Endothelial cell of umbilical vein (primary cell): Measurements from ENCODE around the gene PLXNA4. TPM values are rescaled to one million over a fixed set of nuclear protein-coding genes. Genes with fewer than 3 reads are reported as not detected.

Experiments
- BruUV-seq: library from RNA; stranded (reverse); fragments of 400-500 nt; replicated peaks from 2 replicates; lab custom pipeline; 2021; lab: Mats Ljungman, UMichigan
- CTCF ChIA-PET: fragments of 300-600, 350-600 bp; sonication (Branson Sonifier 250); formaldehyde crosslinking; loops from one replicate; lab custom pipeline; 2021; ENCODE audit warnings: antibody characterized with exemption, inconsistent platforms; lab: Charles Lee
- POLR2A ChIA-PET: fragments of 300-600, 350-600 bp; sonication (Branson Sonifier 250); formaldehyde crosslinking; loops from one replicate; lab custom pipeline; 2021; ENCODE audit warnings: antibody characterized with exemption, inconsistent platforms; lab: Charles Lee
- DNase-seq: peaks from one replicate; pipeline ENCODE4 v3.0.0-alpha.2; 2011; ENCODE audit warnings: low read depth, low spot score
- FAIRE-seq: peaks from 2 replicates; lab custom pipeline; 2011; peaks lifted over from hg19 to GRCh38; lab: Jason Lieb, UNC
- H2AFZ ChIP-seq: 2 replicates; pipeline ENCODE4 v1.6.0; 2012; ENCODE audit warnings: low read depth, low read length, control low read depth, inconsistent platforms
- H3K27ac ChIP-seq: 2 replicates; pipeline ENCODE4 v1.5.1; 2011; ENCODE audit warnings: low read depth, mild to moderate bottlenecking, control low read depth, low read length, moderate library complexity; ENCODE audit not compliant: insufficient read depth
- H3K27me3 ChIP-seq, 2 experiments: 2 replicates each; pipeline versions ENCODE4 v1.6.0 to v1.6.1; 2011; ENCODE audit warnings: low read length in 2 of 2, mixed read lengths in 1 of 2; ENCODE audit not compliant: control insufficient read depth in 2 of 2, insufficient read depth in 2 of 2
- H3K36me3 ChIP-seq, 2 experiments: 2 replicates in 1 of 2; 3 replicates in 1 of 2; pipeline ENCODE4 v1.5.1; 2011; ENCODE audit warnings: low read length in 2 of 2, mild to moderate bottlenecking in 1 of 2, moderate library complexity in 1 of 2; ENCODE audit not compliant: control insufficient read depth in 2 of 2, insufficient read depth in 2 of 2; ENCODE audit errors: extremely low read depth in 1 of 2
- H3K4me1 ChIP-seq: 3 replicates; pipeline ENCODE4 v1.5.1; 2011; ENCODE audit warnings: mild to moderate bottlenecking, low read length; ENCODE audit not compliant: control insufficient read depth, insufficient read depth; ENCODE audit errors: extremely low read depth
- H3K4me2 ChIP-seq: 2 replicates; pipeline ENCODE4 v1.6.1; 2011; ENCODE audit warnings: low read length, control low read depth, mixed read lengths; ENCODE audit not compliant: insufficient read depth
- H3K4me3 ChIP-seq, 3 experiments: fragments of 200-600 bp in 1 of 3; sonication (generic), shearing (Covaris generic) in 1 of 3; replicated peaks in 1 of 3; 2 replicates each; pipeline ENCODE4 v1.5.1; 2011 to 2016; ENCODE audit warnings: control low read depth in 3 of 3, low read length in 3 of 3, mild to moderate bottlenecking in 2 of 3, inconsistent platforms in 1 of 3, low read depth in 1 of 3, moderate library complexity in 1 of 3; ENCODE audit not compliant: insufficient read depth in 1 of 3
- H3K79me2 ChIP-seq: 2 replicates; pipeline ENCODE4 v1.6.0; 2012; ENCODE audit warnings: low read length, inconsistent platforms; ENCODE audit not compliant: control insufficient read depth, insufficient read depth
- H3K9ac ChIP-seq: replicated peaks from 2 replicates; pipeline ENCODE3; 2011; ENCODE audit warnings: low read length, control low read depth; ENCODE audit not compliant: insufficient read depth; ENCODE audit errors: extremely low read depth
- H3K9me1 ChIP-seq: replicated peaks from 3 replicates; pipeline ENCODE4 v1.6.0; 2011; ENCODE audit warnings: mild to moderate bottlenecking, low read length; ENCODE audit not compliant: control insufficient read depth, insufficient read depth; ENCODE audit errors: extremely low read depth
- H3K9me3 ChIP-seq: replicated peaks from 2 replicates; pipeline ENCODE4 v1.5.1; 2012; ENCODE audit warnings: low read length, inconsistent platforms; ENCODE audit not compliant: control insufficient read depth, insufficient read depth
- H4K20me1 ChIP-seq: replicated peaks from 2 replicates; pipeline ENCODE3; 2011; ENCODE audit warnings: mild to moderate bottlenecking, low read length; ENCODE audit not compliant: control insufficient read depth, insufficient read depth; ENCODE audit errors: extremely low read depth
- CTCF ChIP-seq, 2 donors: IDR thresholded peaks; 1 replicate in 1 of 2; 2 replicates in 1 of 2; pipeline ENCODE4 v1.5.1; 2011; ENCODE audit warnings: low read length in 2 of 2, mild to moderate bottlenecking in 2 of 2, moderate library complexity in 2 of 2, control low read depth in 1 of 2, inconsistent platforms in 1 of 2, low read depth in 1 of 2; ENCODE audit not compliant: insufficient read depth in 1 of 2; ENCODE audit errors: extremely low read depth in 1 of 2
- EZH2 ChIP-seq: IDR thresholded peaks from 2 replicates; pipeline ENCODE4 v1.6.1; 2012; ENCODE audit warnings: borderline replicate concordance, low read depth, mild to moderate bottlenecking, moderate library complexity, low read length, inconsistent platforms; ENCODE audit not compliant: severe bottlenecking
- FOS ChIP-seq: IDR thresholded peaks from 2 replicates; pipeline ENCODE4 v1.6.1; 2011; ENCODE audit warnings: mild to moderate bottlenecking, low read length, moderate library complexity, borderline replicate concordance; ENCODE audit not compliant: insufficient read depth
- GATA2 ChIP-seq: IDR thresholded peaks from 2 replicates; pipeline ENCODE4 v1.7.0; 2011; ENCODE audit warnings: low read depth, mild to moderate bottlenecking, moderate library complexity, mixed read lengths, low read length; ENCODE audit not compliant: insufficient read length, insufficient read depth
- JUN ChIP-seq: IDR thresholded peaks from 2 replicates; pipeline ENCODE4 v1.6.1; 2011; ENCODE audit warnings: borderline replicate concordance, low read depth; ENCODE audit not compliant: insufficient read length, insufficient read depth
- MAX ChIP-seq: IDR thresholded peaks from 2 replicates; pipeline ENCODE4 v1.6.1; 2011; ENCODE audit not compliant: insufficient read depth, insufficient read length
- MYC ChIP-seq: IDR thresholded peaks from one replicate; pipeline ENCODE4 v1.6.1; 2011; ENCODE audit warnings: mild to moderate bottlenecking, low read depth, low read length
- POLR2A ChIP-seq: IDR thresholded peaks from 2 replicates; pipeline ENCODE4 v1.6.1; 2012; ENCODE audit warnings: low read depth, mild to moderate bottlenecking, control low read depth, low read length
- POLR2AphosphoS5 ChIP-seq: IDR thresholded peaks from 2 replicates; pipeline ENCODE4 v1.6.1; 2012; ENCODE audit warnings: low read depth, mild to moderate bottlenecking, control low read depth, low read length, moderate library complexity; ENCODE audit not compliant: insufficient read depth
- dilution Hi-C: fragments of 300-500 bp; cut with MboI; formaldehyde crosslinking; loops from one replicate; pipeline ENCODE4 v1.15.0; 2019; ENCODE audit warnings: low sequenced_read_pairs; ENCODE audit not compliant: extremely low pct_ligation_motif_present
- intact Hi-C: fragments of 100-400 bp; cut with micrococcal nuclease; formaldehyde crosslinking; loops from one replicate; pipeline ENCODE4 v1.10.0; 2022
- polyA plus RNA-seq, 4 experiments: library from polyadenylated mRNA; depleted of rRNA in 3 of 4; stranded (reverse) in 3 of 4; unstranded in 1 of 4; fragments of >200 nt; gene quantifications; 2 replicates each; pipeline versions ENCODE4 v1.2.1 to v1.2.3, GENCODE V29; 2011 to 2012; ENCODE audit warnings: missing spikeins in 1 of 4
- total RNA-seq: library from RNA; stranded (reverse); gene quantifications from 2 replicates; pipeline ENCODE4 v1.2.3, GENCODE V29; 2021

PLXNA4 gene
- total and polyA plus RNA-seq, 2 donors (not counting 3 experiments of a cell fraction or from before 2014, with no cell fraction given), result 12.1 to 20.4 TPM

GRCh38 chr7:132526111-132526740 lies 50.0 kb downstream of the PLXNA4 start:
- DNase-seq (no peak), FAIRE-seq (no peak)
- Histone ChIP-seq H3K27ac (no peak overlapping the region), H3K4me3 (no peak overlapping the region), H3K79me2 (no peaks in the 10 kb centered on the region), H3K4me2 (no peak overlapping the region), H3K9me1 (no peaks in the 10 kb centered on the region), H3K9ac (no peak overlapping the region), H3K36me3 (no peaks in the 10 kb centered on the region), H2AFZ (no peak overlapping the region), H3K9me3 (no peaks in the 10 kb centered on the region), H3K4me1 (no peaks in the 10 kb centered on the region), H3K27me3 (no peaks in the 10 kb centered on the region), H4K20me1 (no peaks in the 10 kb centered on the region)
- POLR2A ChIA-PET, result no interaction called here
- BruUV-seq, result no TSS peak
- intact Hi-C loops (no loop called here), dilution Hi-C loops (no loop called here)
- CTCF ChIA-PET, result interaction anchor here (1.3 kb wide), 1 partner anchor 54 kb away, joined by 3 read pairs; no protein-coding TSS in a partner anchor
- TF ChIP-seq MYC (no peak), EZH2 (no peak), GATA2 (no peak), CTCF (IDR thresholded peaks at IDR 0.05; ENCODE audit: extremely low read depth in 1 of 2, insufficient read depth in 1 of 2, low read depth in 1 of 2, low read length in 2 of 2) (no peak), MAX (no peak), POLR2AphosphoS5 (no peak), JUN (no peak), FOS (no peak), POLR2A (no peak)
